ENCODE measurements around the gene TAGLN.

TAGLN gene

DNA sequence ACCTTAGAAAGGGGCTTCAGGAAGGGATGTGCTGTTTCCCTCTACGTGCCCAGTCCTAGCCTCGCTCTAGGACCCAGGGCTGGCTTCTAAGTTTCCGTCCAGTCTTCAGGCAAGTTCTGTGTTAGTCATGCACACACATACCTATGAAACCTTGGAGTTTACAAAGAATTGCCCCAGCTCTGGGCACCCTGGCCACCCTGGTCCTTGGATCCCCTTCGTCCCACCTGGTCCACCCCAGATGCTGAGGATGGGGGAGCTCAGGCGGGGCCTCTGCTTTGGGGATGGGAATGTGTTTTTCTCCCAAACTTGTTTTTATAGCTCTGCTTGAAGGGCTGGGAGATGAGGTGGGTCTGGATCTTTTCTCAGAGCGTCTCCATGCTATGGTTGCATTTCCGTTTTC lies 2.2 kb upstream of the TAGLN start (continued):
- TF ChIP-seq, protein P1, sequence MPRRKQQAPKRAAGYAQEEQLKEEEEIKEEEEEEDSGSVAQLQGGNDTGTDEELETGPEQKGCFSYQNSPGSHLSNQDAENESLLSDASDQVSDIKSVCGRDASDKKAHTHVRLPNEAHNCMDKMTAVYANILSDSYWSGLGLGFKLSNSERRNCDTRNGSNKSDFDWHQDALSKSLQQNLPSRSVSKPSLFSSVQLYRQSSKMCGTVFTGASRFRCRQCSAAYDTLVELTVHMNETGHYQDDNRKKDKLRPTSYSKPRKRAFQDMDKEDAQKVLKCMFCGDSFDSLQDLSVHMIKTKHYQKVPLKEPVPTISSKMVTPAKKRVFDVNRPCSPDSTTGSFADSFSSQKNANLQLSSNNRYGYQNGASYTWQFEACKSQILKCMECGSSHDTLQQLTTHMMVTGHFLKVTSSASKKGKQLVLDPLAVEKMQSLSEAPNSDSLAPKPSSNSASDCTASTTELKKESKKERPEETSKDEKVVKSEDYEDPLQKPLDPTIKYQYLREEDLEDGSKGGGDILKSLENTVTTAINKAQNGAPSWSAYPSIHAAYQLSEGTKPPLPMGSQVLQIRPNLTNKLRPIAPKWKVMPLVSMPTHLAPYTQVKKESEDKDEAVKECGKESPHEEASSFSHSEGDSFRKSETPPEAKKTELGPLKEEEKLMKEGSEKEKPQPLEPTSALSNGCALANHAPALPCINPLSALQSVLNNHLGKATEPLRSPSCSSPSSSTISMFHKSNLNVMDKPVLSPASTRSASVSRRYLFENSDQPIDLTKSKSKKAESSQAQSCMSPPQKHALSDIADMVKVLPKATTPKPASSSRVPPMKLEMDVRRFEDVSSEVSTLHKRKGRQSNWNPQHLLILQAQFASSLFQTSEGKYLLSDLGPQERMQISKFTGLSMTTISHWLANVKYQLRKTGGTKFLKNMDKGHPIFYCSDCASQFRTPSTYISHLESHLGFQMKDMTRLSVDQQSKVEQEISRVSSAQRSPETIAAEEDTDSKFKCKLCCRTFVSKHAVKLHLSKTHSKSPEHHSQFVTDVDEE (CRISPR knock-in tag; IDR thresholded peaks at IDR 0.05) = no peak
- TF ChIP-seq ZC3H10 (CRISPR knock-in tag; IDR thresholded peaks at IDR 0.05) (no peak), ZFP3 (CRISPR knock-in tag; IDR thresholded peaks at IDR 0.05) (no peak), CSDC2 (CRISPR knock-in tag; IDR thresholded peaks at IDR 0.05) (no peak), ZNF565 (CRISPR knock-in tag; conservative IDR thresholded peaks at IDR 0.05; ENCODE audit: low read depth) (no peak), ARNTL (CRISPR knock-in tag; IDR thresholded peaks at IDR 0.05; ENCODE audit: borderline replicate concordance, low read depth) (no peak), OSR1 (CRISPR knock-in tag; IDR thresholded peaks at IDR 0.05) (no peak)
- TF ChIP-seq, protein P2, sequence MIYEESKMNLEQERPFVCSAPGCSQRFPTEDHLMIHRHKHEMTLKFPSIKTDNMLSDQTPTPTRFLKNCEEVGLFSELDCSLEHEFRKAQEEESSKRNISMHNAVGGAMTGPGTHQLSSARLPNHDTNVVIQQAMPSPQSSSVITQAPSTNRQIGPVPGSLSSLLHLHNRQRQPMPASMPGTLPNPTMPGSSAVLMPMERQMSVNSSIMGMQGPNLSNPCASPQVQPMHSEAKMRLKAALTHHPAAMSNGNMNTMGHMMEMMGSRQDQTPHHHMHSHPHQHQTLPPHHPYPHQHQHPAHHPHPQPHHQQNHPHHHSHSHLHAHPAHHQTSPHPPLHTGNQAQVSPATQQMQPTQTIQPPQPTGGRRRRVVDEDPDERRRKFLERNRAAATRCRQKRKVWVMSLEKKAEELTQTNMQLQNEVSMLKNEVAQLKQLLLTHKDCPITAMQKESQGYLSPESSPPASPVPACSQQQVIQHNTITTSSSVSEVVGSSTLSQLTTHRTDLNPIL (CRISPR knock-in tag; IDR thresholded peaks at IDR 0.05; ENCODE audit: low read depth) = no peak

DNA sequence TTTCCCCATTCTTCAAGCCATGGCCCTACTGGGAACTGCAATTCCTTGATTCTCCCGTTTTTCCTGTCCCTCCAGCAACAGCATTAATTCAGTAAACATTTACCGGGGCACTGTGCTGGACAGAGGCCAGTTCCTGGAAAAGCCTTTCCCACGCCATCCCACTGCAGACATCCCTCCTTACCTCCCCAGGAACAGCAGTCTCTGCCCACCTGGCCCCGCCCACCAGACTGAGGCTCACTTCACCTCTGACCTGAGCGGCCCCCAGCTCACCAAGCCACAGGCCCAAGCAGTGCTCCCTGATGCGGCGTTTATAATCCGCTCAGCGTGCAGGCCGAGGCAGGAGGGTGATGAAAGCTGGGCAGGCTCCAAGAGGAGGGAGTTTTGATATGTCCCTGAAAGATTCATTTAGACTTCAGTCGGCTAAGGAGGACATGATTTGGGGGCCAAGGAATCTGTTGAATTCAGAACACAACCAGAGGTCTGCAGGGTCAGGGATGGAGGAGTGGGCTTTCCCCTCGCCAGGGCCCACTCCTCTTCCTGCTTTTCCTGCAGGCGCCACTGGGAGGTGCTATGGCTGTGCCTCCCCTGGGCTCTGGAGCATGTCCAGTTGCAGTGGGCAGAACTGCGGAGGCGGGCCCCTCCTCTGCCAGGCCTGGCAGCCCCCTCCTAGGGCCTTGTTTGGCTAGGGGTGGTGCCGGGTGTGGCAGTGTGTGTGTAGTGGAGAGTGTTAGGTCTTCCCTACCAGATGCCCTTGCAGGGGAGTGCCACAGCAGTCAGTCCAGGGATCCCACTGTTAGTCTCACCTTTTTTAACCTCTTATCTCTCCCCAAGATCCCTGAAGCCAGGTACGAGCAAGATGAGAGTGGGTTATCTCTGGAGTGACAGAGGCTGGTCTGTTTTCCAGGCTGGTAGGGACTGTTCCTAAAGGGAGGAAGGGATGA lies 1.4 kb upstream of the TAGLN start:
- ATAC-seq = no peak
- TF ChIP-seq ZNF565 (CRISPR knock-in tag; conservative IDR thresholded peaks at IDR 0.05; ENCODE audit: low read depth) (no peak), ISL1 (CRISPR knock-in tag; IDR thresholded peaks at IDR 0.05) (no peak), ZNF70 (CRISPR knock-in tag; IDR thresholded peaks at IDR 0.05) (no peak), TCF4 (CRISPR knock-in tag; IDR thresholded peaks at IDR 0.05; ENCODE audit: borderline replicate concordance) (no peak), PPARA (CRISPR knock-in tag; IDR thresholded peaks at IDR 0.05; ENCODE audit: borderline replicate concordance) (no peak), GLIS3 (CRISPR knock-in tag; IDR thresholded peaks at IDR 0.05) (no peak), RARB (CRISPR knock-in tag; IDR thresholded peaks at IDR 0.05) (no peak), ESRRG (CRISPR knock-in tag; IDR thresholded peaks at IDR 0.05) (no peak), ZNF8 (CRISPR knock-in tag; IDR thresholded peaks at IDR 0.05) (no peak), ZFP3 (CRISPR knock-in tag; IDR thresholded peaks at IDR 0.05) (no peak), TOX (CRISPR knock-in tag; IDR thresholded peaks at IDR 0.05; ENCODE audit: borderline replicate concordance) (no peak), ARNTL (CRISPR knock-in tag; IDR thresholded peaks at IDR 0.05; ENCODE audit: borderline replicate concordance, low read depth) (no peak), ZC3H10 (CRISPR knock-in tag; IDR thresholded peaks at IDR 0.05) (no peak), ZFP30 (CRISPR knock-in tag; IDR thresholded peaks at IDR 0.05) (no peak), BACH2 (CRISPR knock-in tag; IDR thresholded peaks at IDR 0.05; ENCODE audit: borderline replicate concordance) (no peak)
- TF ChIP-seq, protein P3, sequence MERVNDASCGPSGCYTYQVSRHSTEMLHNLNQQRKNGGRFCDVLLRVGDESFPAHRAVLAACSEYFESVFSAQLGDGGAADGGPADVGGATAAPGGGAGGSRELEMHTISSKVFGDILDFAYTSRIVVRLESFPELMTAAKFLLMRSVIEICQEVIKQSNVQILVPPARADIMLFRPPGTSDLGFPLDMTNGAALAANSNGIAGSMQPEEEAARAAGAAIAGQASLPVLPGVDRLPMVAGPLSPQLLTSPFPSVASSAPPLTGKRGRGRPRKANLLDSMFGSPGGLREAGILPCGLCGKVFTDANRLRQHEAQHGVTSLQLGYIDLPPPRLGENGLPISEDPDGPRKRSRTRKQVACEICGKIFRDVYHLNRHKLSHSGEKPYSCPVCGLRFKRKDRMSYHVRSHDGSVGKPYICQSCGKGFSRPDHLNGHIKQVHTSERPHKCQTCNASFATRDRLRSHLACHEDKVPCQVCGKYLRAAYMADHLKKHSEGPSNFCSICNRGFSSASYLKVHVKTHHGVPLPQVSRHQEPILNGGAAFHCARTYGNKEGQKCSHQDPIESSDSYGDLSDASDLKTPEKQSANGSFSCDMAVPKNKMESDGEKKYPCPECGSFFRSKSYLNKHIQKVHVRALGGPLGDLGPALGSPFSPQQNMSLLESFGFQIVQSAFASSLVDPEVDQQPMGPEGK (CRISPR knock-in tag; IDR thresholded peaks at IDR 0.05; ENCODE audit: borderline replicate concordance) = no peak
- TF ChIP-seq, protein P4, sequence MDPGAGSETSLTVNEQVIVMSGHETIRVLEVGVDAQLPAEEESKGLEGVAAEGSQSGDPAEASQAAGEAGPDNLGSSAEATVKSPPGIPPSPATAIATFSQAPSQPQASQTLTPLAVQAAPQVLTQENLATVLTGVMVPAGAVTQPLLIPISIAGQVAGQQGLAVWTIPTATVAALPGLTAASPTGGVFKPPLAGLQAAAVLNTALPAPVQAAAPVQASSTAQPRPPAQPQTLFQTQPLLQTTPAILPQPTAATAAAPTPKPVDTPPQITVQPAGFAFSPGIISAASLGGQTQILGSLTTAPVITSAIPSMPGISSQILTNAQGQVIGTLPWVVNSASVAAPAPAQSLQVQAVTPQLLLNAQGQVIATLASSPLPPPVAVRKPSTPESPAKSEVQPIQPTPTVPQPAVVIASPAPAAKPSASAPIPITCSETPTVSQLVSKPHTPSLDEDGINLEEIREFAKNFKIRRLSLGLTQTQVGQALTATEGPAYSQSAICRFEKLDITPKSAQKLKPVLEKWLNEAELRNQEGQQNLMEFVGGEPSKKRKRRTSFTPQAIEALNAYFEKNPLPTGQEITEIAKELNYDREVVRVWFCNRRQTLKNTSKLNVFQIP (CRISPR knock-in tag; IDR thresholded peaks at IDR 0.05; ENCODE audit: borderline replicate concordance, low read depth) = no peak
- TF ChIP-seq, protein P5, sequence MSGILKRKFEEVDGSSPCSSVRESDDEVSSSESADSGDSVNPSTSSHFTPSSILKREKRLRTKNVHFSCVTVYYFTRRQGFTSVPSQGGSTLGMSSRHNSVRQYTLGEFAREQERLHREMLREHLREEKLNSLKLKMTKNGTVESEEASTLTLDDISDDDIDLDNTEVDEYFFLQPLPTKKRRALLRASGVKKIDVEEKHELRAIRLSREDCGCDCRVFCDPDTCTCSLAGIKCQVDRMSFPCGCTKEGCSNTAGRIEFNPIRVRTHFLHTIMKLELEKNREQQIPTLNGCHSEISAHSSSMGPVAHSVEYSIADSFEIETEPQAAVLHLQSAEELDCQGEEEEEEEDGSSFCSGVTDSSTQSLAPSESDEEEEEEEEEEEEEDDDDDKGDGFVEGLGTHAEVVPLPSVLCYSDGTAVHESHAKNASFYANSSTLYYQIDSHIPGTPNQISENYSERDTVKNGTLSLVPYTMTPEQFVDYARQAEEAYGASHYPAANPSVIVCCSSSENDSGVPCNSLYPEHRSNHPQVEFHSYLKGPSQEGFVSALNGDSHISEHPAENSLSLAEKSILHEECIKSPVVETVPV (CRISPR knock-in tag; IDR thresholded peaks at IDR 0.05) = no peak
- TF ChIP-seq, protein P2 (CRISPR knock-in tag; IDR thresholded peaks at IDR 0.05; ENCODE audit: low read depth) = no peak
- TF ChIP-seq, protein P1 (CRISPR knock-in tag; IDR thresholded peaks at IDR 0.05) = no peak
